SW 1271 (cell line): ENCODE measurements around the gene RGPD6.
"Not testable (repeated sequence)": the region's sequence is repeated elsewhere in the genome, so short reads cannot be mapped to it uniquely, and the experiment has no call there.

Experiments used
- DNase-seq, 2 experiments: peaks; one replicate each; lab custom pipeline; 2025; lab: John Stamatoyannopoulos, UW

Gene RGPD6

DNA sequence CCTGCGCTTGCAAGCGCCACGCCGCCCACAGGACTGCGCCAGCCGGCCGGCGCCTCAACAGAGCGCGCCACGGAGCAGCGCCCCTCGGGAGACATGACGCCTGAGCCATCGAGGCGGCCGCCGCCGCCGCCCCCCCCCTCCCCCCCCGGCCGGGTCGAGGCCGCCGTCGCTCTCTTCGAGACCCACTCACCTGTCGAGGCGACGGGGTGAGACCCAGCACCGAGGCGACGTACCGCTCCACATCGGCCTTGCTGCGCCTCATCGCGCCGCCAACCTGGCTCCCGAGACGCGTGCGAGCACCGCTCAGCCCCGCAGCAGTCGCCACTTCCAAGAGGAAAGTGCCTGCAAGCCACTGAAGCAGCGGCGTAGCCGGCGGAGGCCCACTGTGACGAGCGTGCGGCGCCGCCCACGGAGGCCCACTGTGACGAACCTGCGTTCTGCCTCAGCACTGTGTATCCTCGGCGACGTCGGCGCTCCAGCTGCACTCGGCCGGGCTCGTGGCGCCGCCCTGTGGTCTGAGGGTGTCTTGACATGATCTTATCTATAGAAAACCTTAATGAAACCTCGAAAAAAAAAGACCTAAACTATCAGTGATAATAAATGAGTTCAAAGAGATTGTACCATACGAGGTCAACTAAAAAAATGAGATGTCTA lies at the start of gene RGPD6:
RGPD6 (minus strand) TSS at position 460 of the 654 bp plus-strand sequence; CDS start at position 262, 198 bp downstream.
- not testable (repeated sequence) for DNase-seq

- DNase-seq = not testable (repeated sequence)
Measured at GRCh38 chr2:110619326-110619939, 42.4 kb upstream of the RGPD6 start.

DNA sequence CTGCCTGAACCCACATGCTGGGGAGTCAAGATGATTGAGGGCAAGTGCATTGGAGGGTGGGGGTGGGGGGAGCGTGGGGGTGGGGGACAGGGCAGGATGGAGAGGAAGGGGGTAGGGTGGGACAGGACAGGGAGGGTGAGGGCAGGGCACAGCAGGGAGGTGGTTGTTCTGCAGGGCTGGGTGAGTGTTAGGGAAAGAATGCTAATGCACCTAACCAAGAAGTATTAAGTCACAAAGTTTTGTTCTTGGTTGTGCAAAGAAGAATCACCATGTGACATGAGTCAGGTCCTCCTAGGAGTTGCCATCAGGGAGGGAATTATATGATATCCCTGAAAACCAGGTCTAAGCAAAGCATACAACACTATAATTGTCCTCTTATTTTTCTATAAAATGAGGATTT lies 36.9 kb upstream of the RGPD6 start:
- not testable (repeated sequence) for DNase-seq

DNA sequence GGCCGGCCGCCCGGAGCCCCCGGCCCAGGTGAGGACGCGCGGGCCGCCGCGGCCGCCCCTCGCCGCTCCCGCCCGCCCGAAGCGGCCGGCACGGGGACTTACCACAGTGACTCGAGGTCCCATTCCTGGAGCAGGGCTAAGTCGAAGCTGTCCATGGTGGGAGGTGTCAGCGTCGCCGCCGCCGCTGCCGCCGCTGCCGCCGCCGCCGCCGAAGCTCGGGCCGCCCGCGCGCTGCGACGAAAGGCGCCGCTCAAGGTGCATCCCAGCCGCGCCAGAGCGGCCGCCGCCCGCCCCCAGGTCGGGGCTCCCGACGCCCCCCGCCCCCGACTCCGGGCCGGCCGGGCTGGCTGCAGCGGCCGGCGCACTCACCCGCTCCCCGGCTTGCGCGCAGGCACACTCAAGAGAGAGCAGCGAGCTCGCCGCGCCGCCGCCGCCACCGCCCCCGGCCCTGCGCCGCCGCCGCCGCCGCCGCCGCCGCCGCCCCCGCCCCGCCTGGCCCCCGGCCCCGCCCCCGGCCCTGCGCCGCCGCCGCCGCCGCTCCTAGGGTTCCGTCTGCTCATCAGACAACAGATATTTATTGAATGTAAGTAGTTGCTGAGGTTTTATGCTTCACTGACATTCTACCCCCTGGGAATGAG lies 33.7 kb upstream of the RGPD6 start:
- DNase-seq = not testable (repeated sequence)

- not testable (repeated sequence) for DNase-seq
Measured at GRCh38 chr2:110609843-110610612, 33.0 kb upstream of the RGPD6 start.

DNA sequence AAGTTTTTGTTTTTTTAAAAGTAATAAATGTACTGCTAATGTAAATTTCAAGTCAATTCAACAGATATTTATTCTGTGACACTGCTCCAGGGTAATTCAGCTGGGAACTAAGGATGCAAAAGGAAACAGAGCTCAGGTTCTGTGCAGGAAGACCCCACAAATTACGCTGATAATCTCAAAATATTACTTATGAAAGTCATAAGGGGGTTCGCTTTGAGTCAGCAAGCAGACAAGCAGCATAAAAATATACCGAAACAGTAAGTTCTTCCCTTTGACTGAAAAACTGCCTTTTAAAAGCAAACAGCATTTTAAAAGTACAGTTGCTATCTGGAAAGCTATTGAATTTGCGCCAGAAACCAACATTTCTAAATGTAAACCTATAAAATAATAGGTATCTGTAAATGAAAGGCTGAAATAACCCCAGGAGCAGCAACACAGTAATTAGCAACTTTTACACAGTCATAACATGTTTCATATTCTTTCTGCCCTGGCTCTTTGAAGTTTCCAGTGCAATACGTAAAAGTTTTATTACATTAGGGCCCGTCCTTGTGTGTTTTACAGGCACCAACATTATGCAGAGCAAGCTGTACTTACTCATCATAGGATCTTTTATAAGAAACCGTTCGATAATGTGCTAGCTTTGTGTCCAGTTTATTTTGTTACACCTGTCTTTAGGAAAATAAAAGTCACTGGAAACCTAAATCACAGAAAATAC lies 31.9 kb upstream of the RGPD6 start:
- DNase-seq = not testable (repeated sequence)

DNA sequence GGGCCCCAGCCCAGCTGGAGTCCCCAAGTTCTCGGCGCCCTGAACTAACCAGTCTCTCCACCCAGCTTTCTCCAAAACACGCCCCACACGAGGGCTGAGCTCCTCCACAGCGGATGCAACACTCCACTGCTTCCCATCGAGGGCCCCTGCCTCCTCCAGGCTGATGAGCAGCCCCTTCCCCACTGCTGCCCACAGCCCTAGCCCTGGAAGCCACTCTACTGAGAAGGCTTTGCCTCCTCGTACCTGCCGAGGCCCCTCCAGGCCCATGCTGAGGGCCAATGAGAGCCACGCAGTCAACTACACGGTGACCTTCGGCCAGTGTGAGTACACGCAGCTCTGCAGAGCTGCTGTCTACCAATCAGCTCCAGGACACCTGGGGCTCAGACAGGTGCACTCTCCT lies 28.0 kb upstream of the RGPD6 start:
- DNase-seq = not testable (repeated sequence)

DNA sequence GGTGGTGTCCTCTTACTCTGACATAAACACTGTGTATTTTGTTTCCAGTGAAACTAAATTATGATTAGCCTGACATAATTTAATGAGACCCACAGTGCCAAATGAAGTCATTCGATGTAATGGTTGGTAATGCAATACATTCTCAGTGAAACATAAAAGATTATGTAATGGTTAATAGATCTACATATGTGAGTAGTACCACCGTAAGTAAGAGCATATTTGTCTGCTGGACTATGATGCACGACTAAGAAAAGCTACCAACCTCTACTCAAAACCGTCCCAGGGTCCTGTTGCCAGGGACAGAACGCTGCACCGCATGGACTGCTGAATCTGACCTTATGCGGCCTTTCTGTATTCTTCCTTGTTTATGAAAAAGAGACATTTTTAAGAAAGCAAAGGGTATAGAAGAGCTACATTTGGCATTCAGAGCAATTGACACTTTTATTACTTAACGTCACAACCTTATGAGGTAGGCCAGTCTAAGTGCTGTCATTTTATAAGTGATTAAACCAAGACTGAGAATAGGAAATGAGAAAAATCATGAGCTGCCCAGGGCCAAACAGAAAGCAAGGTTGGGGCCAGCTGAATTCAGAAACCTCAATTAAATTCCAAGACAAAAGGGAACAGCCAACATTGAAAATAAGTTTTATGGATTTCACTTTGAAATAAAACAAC lies 27.0 kb upstream of the RGPD6 start:
- not testable (repeated sequence) for DNase-seq

DNA sequence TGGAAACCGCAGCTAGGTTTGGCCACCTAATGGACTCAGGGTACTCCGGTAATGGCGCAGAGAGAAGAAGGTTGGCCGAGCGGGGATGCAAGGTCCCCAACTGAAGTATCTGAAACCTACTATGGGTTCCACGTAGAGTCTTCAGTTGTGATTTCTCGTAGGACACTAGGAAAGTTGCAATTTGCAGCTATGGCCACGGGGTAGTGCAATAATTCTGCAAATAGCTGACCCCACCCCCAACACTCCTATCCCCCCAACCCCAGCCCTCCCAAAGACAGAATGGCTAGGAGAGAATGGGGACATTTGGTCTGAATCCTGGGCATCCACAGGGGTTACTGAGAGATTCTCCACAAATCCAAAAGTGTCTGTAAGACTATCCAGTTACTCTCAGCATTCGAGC lies 25.1 kb upstream of the RGPD6 start:
- DNase-seq = not testable (repeated sequence)

DNA sequence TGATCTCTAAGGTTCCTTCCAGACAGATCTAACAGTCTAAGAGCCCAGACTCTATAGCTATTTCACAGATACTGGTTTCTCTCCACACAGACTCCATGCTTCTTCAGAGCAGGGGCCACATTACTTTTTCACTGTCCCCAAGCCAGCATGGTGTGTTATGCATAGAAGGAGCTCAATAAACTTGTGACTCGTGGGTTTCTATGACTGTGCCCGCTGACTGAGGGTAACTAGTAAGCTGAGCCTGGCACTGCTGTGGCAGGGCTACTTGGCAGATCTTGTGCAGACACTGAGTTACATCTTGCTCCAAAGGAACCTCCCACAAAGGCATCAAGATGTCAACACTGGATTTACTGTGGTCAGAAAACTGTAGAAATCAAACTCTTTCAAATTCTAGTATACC lies 15.0 kb upstream of the RGPD6 start:
- DNase-seq = not testable (repeated sequence)

DNA sequence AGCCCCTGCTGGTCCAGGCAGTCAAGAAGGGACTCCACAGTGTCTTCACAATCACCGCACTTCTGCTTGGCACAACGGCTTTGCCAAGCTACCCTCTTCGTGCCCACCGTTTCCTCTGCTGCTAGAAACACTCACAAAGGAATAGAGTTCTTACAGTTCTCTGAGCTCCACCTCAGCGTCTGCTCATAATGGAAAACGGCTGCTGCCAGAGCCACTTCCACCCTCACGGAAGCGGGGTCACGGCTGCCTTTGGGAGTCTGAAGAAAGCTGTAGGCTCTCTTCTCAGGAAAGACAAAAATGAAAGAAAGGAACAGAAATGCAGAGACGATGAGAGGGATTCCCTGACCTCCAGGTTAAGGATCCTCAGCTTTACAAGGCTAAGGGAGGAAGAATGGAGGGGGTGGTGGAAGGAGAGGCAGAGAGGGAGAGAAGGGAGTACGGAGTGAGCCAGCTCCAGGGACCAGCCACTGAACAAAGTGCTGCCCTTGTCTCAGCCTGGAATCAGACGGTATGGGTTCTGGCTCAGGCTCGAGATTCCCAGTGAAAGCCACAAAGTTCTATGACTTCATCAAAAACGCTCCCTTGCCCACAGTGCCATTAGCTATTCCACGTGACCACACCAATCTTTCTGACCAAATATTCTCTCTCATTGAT lies 12.8 kb upstream of the RGPD6 start:
- not testable (repeated sequence) for DNase-seq

DNA sequence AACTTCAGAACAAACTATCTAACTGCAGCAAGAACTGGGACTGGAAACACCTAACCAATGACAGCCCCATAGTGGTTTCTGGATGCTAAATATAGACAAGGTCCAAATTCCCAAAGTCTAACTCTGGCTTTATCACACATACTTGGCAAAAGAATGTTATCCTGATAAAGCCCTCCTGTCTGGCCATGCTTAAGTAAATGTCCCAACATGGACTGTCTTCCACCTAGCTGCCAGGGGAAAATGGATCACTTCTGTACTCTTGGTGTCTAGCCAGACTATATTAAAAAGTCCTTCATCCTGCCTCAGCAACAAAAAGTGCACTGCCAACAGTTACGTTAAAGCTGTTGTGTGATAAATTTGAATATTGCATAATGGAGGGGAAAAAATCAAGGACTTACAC lies 11.5 kb upstream of the RGPD6 start:
- not testable (repeated sequence) for DNase-seq

GRCh38 chr2:110579216-110579965 lies 2.4 kb upstream of the RGPD6 start:
- not testable (repeated sequence) for DNase-seq

DNA sequence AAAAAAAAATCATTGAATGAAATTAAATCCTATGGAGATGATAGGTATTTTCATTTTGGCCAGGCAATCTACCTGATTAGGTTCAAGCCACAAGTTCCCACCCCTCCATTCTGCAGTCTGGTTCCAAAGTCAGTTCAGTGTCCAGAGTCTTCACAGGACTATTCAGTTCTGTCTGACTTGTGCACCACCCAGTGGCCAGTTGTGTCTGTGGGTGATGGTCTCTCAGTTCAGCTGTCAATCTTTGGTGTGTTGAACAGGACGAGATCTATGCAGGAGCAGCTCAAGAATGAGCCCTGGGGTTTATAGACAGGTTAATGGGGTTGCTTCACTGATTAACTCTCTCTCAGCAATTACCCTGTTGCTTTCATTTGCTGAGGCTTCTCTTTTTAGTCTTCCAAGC lies 1.4 kb upstream of the RGPD6 start:
- not testable (repeated sequence) for DNase-seq

- DNase-seq = not testable (repeated sequence)
Measured at GRCh38 chr2:110499755-110500377, 77.2 kb downstream of the RGPD6 start.

GRCh38 chr2:110496027-110496426 lies 81.0 kb downstream of the RGPD6 start:
- DNase-seq = not testable (repeated sequence)

GRCh38 chr2:110494488-110494887 lies 82.5 kb downstream of the RGPD6 start:
- DNase-seq = not testable (repeated sequence)

- DNase-seq = not testable (repeated sequence)
Measured at GRCh38 chr2:110488991-110489390, 88.0 kb downstream of the RGPD6 start.

GRCh38 chr2:110482697-110483096 lies 94.3 kb downstream of the RGPD6 start:
- DNase-seq = not testable (repeated sequence)
